ENCODE data around the gene UEVLD. TPM values are rescaled to one million over a fixed set of nuclear protein-coding genes. Genes with fewer than 3 reads are reported as not detected.

The UEVLD gene
- total RNA-seq, 1 donor from 2014 or later: 36.7 TPM

GRCh38 chr11:18502352-18502751 lies 86.2 kb downstream of the UEVLD start:
- H3K4me3 ChIP-seq (ENCODE audit: low read depth, low read length): no peak overlapping the region
- no peak for TF ChIP-seq CTCF (conservative IDR thresholded peaks at IDR 0.05; ENCODE audit: low read depth, low read length)
- no peak for DNase-seq (ENCODE audit: low read depth)

GRCh38 chr11:18501629-18502028 lies 86.9 kb downstream of the UEVLD start:
- TF ChIP-seq CTCF (conservative IDR thresholded peaks at IDR 0.05; ENCODE audit: low read depth, low read length): no peak
- DNase-seq (ENCODE audit: low read depth): no peak
- H3K4me3 ChIP-seq (ENCODE audit: low read depth, low read length): no peak overlapping the region

GRCh38 chr11:18498039-18498438 lies 90.5 kb downstream of the UEVLD start:
- no peak overlapping the region for H3K4me3 ChIP-seq (ENCODE audit: low read depth, low read length)
- no peak for TF ChIP-seq CTCF (conservative IDR thresholded peaks at IDR 0.05; ENCODE audit: low read depth, low read length)
- no peak for DNase-seq (ENCODE audit: low read depth)

- H3K4me3 ChIP-seq (ENCODE audit: low read depth, low read length): no peak overlapping the region
- TF ChIP-seq CTCF (conservative IDR thresholded peaks at IDR 0.05; ENCODE audit: low read depth, low read length): no peak
- DNase-seq (ENCODE audit: low read depth): no peak
Measured at GRCh38 chr11:18495703-18496102, 92.8 kb downstream of the UEVLD start.

GRCh38 chr11:18495271-18495670 lies 93.3 kb downstream of the UEVLD start:
- TF ChIP-seq CTCF (conservative IDR thresholded peaks at IDR 0.05; ENCODE audit: low read depth, low read length): no peak
- DNase-seq (ENCODE audit: low read depth): no peak
- H3K4me3 ChIP-seq (ENCODE audit: low read depth, low read length): no peak overlapping the region

- no peak for TF ChIP-seq CTCF (conservative IDR thresholded peaks at IDR 0.05; ENCODE audit: low read depth, low read length)
- DNase-seq (ENCODE audit: low read depth): no peak
- no peak overlapping the region for H3K4me3 ChIP-seq (ENCODE audit: low read depth, low read length)
Measured at GRCh38 chr11:18493310-18493709, 95.2 kb downstream of the UEVLD start.

- no peak overlapping the region for H3K4me3 ChIP-seq (ENCODE audit: low read depth, low read length)
- TF ChIP-seq CTCF (conservative IDR thresholded peaks at IDR 0.05; ENCODE audit: low read depth, low read length): no peak
- no peak for DNase-seq (ENCODE audit: low read depth)
Measured at GRCh38 chr11:18492888-18493287, 95.6 kb downstream of the UEVLD start.
